H1 (cell line): ENCODE results near the gene BIN2. TPM values are rescaled to one million over a fixed set of nuclear protein-coding genes. Genes with fewer than 3 reads are reported as not detected.
"Not testable (repeated sequence)": the region's sequence is repeated elsewhere in the genome, so short reads cannot be mapped to it uniquely, and the experiment has no call there.

Experiments used
- CTCF ChIA-PET: fragments of 300-600 bp; sonication (Branson Sonifier 250); formaldehyde crosslinking; loops from one replicate; lab custom pipeline; 2021; ENCODE audit not compliant: partially characterized antibody; lab: Charles Lee
- POLR2A ChIA-PET: fragments of 300-600 bp; sonication (Branson Sonifier 250); formaldehyde crosslinking; loops from one replicate; lab custom pipeline; 2021; ENCODE audit warnings: inconsistent platforms; ENCODE audit not compliant: partially characterized antibody; lab: Charles Lee
- DNase-seq, 2 experiments: peaks; one replicate each; pipeline versions ENCODE4 v3.0.0 to v3.0.0-alpha.2; 2010 to 2022; ENCODE audit warnings: low spot score in 2 of 2, low read depth in 1 of 2, mixed read lengths in 1 of 2
- FAIRE-seq: peaks from 2 replicates; lab custom pipeline; 2011; peaks lifted over from hg19 to GRCh38; lab: Jason Lieb, UNC
- H2AFZ ChIP-seq: 2 replicates; pipeline ENCODE4 v1.8.1; 2012; ENCODE audit warnings: low read length, inconsistent platforms
- H2AK5ac ChIP-seq: 2 replicates; pipeline ENCODE4 v1.6.1; 2013; ENCODE audit warnings: low read depth, low read length
- H2BK120ac ChIP-seq: replicated peaks from 2 replicates; pipeline ENCODE3; 2013; ENCODE audit warnings: low read depth, low read length, inconsistent platforms
- H2BK12ac ChIP-seq: 2 replicates; pipeline ENCODE4 v1.6.1; 2013; ENCODE audit warnings: low read depth, low read length
- H2BK15ac ChIP-seq: 2 replicates; pipeline ENCODE4 v1.6.1; 2013; ENCODE audit warnings: low read length
- H2BK20ac ChIP-seq: 2 replicates; pipeline ENCODE4 v1.6.1; 2013; ENCODE audit warnings: low read length
- H2BK5ac ChIP-seq: 2 replicates; pipeline ENCODE4 v1.6.1; 2013; ENCODE audit warnings: low read depth, low read length
- H3K14ac ChIP-seq: 2 replicates; pipeline ENCODE4 v1.6.1; 2013; ENCODE audit warnings: inconsistent platforms; ENCODE audit not compliant: insufficient read length
- H3K18ac ChIP-seq: 2 replicates; pipeline ENCODE4 v1.6.1; 2013; ENCODE audit warnings: low read length; ENCODE audit errors: extremely low read depth
- H3K23ac ChIP-seq: 2 replicates; pipeline ENCODE4 v1.6.1; 2013; ENCODE audit warnings: inconsistent platforms; ENCODE audit not compliant: insufficient read length
- H3K23me2 ChIP-seq: 2 replicates; pipeline ENCODE4 v1.6.1; 2013; ENCODE audit warnings: low read depth, low read length
- H3K27ac ChIP-seq: 2 replicates; pipeline ENCODE4 v1.6.1; 2011; ENCODE audit warnings: low read depth, low read length, inconsistent platforms
- H3K27me3 ChIP-seq, 4 experiments: replicated peaks in 1 of 4; 1 replicate in 1 of 4; 2 replicates in 3 of 4; pipeline versions ENCODE4 v1.6.1 to v1.8.1; 2011 to 2013; ENCODE audit warnings: low read length in 3 of 4, mild to moderate bottlenecking in 3 of 4, inconsistent platforms in 2 of 4, mixed read lengths in 2 of 4, moderate library complexity in 1 of 4; ENCODE audit not compliant: control insufficient read depth in 3 of 4, insufficient read depth in 3 of 4; ENCODE audit errors: extremely low read depth in 1 of 4
- H3K36me3 ChIP-seq, 4 experiments: 2 replicates each; pipeline versions ENCODE4 v1.6.1 to v1.8.1; 2011 to 2013; ENCODE audit warnings: mild to moderate bottlenecking in 4 of 4, low read length in 3 of 4, moderate library complexity in 2 of 4, control low read depth in 1 of 4, inconsistent platforms in 1 of 4; ENCODE audit not compliant: insufficient read depth in 4 of 4, control insufficient read depth in 2 of 4
- H3K4ac ChIP-seq: replicated peaks from 2 replicates; pipeline ENCODE3; 2013; ENCODE audit warnings: low read length, low read depth, mixed read lengths, inconsistent platforms; ENCODE audit not compliant: insufficient read length
- H3K4me1 ChIP-seq, 4 experiments: replicated peaks in 1 of 4; 1 replicate in 1 of 4; 2 replicates in 3 of 4; pipeline versions ENCODE4 v1.6.1 to v1.8.1; 2011 to 2013; ENCODE audit warnings: low read length in 3 of 4, inconsistent platforms in 2 of 4, mixed read lengths in 1 of 4; ENCODE audit not compliant: insufficient read depth in 4 of 4, control insufficient read depth in 3 of 4
- H3K4me2 ChIP-seq, 2 experiments: 2 replicates each; pipeline versions ENCODE4 v1.6.1 to v1.8.1; 2011 to 2013; ENCODE audit warnings: low read depth in 2 of 2, low read length in 2 of 2, control low read depth in 1 of 2, inconsistent platforms in 1 of 2, mild to moderate bottlenecking in 1 of 2; ENCODE audit not compliant: insufficient read depth in 1 of 2
- H3K4me3 ChIP-seq, 4 experiments: fragments of 200-600, 300-600 bp in 1 of 4; sonication (generic), shearing (Covaris generic), sonication (Bioruptor Twin) in 1 of 4; 2 replicates each; pipeline versions ENCODE4 v1.5.1 to v1.8.1; 2011 to 2016; ENCODE audit warnings: low read length in 4 of 4, low read depth in 3 of 4, control low read depth in 2 of 4, inconsistent platforms in 2 of 4, mild to moderate bottlenecking in 2 of 4, mixed read lengths in 1 of 4, moderate library complexity in 1 of 4; ENCODE audit not compliant: insufficient read depth in 2 of 4; ENCODE audit errors: extremely low read depth in 1 of 4
- H3K56ac ChIP-seq: replicated peaks from 2 replicates; pipeline ENCODE3; 2013; ENCODE audit warnings: low read depth, mild to moderate bottlenecking, mixed read lengths, low read length, inconsistent platforms; ENCODE audit not compliant: insufficient read length
- H3K79me1 ChIP-seq: 2 replicates; pipeline ENCODE4 v1.6.1; 2013; ENCODE audit warnings: low read depth, low read length, control low read depth
- H3K79me2 ChIP-seq, 2 experiments: 2 replicates each; pipeline versions ENCODE4 v1.6.1 to v1.8.1; 2012 to 2013; ENCODE audit warnings: low read length in 2 of 2, mild to moderate bottlenecking in 2 of 2, inconsistent platforms in 1 of 2; ENCODE audit not compliant: insufficient read depth in 2 of 2, control insufficient read depth in 1 of 2
- H3K9ac ChIP-seq, 4 experiments: replicated peaks in 1 of 4; 1 replicate in 1 of 4; 2 replicates in 3 of 4; pipeline versions ENCODE4 v1.6.1 to v1.8.1; 2011 to 2013; ENCODE audit warnings: low read depth in 3 of 4, low read length in 3 of 4, control low read depth in 2 of 4, mild to moderate bottlenecking in 2 of 4, moderate library complexity in 2 of 4, inconsistent platforms in 1 of 4; ENCODE audit errors: extremely low read depth in 1 of 4
- H3K9me3 ChIP-seq, 2 experiments: 2 replicates each; pipeline versions ENCODE4 v1.6.1 to v1.8.1; 2012 to 2013; ENCODE audit warnings: mild to moderate bottlenecking in 2 of 2, moderate library complexity in 2 of 2, control low read depth in 1 of 2, inconsistent platforms in 1 of 2, low read depth in 1 of 2, low read length in 1 of 2, mixed read lengths in 1 of 2; ENCODE audit not compliant: insufficient read depth in 2 of 2
- H4K20me1 ChIP-seq, 2 experiments: replicated peaks in 1 of 2; 2 replicates each; pipeline versions ENCODE3 to v1.8.1; 2011 to 2013; ENCODE audit warnings: inconsistent platforms in 2 of 2, low read length in 2 of 2, mild to moderate bottlenecking in 1 of 2; ENCODE audit not compliant: insufficient read depth in 2 of 2, control insufficient read depth in 1 of 2
- H4K5ac ChIP-seq: 2 replicates; pipeline ENCODE4 v1.6.1; 2013; ENCODE audit warnings: low read length, low read depth, mixed read lengths, inconsistent platforms; ENCODE audit not compliant: insufficient read length
- H4K8ac ChIP-seq: 2 replicates; pipeline ENCODE4 v1.8.0; 2013; ENCODE audit warnings: mild to moderate bottlenecking, moderate library complexity, low read length, inconsistent platforms; ENCODE audit not compliant: insufficient read depth; ENCODE audit errors: extremely low read depth
- H4K91ac ChIP-seq: replicated peaks from 2 replicates; pipeline ENCODE3; 2013; ENCODE audit warnings: low read length, mixed read lengths, inconsistent platforms; ENCODE audit not compliant: insufficient read length
- RAD21 ChIP-seq, 2 experiments: IDR thresholded peaks in 1 of 2; conservative IDR thresholded peaks in 1 of 2; 2 replicates each; pipeline ENCODE4 v1.6.1; 2011; ENCODE audit warnings: low read depth in 2 of 2, low read length in 2 of 2, improper control_type of control experiment in 1 of 2, inconsistent platforms in 1 of 2, mild to moderate bottlenecking in 1 of 2, moderate library complexity in 1 of 2
- WGBS, 2 experiments: shearing (Covaris generic) in 1 of 2; methylation state at CpG; one replicate each; pipeline versions ENCODE4 v1.1.6 to v1.1.7; 2013 to 2015; ENCODE audit warnings: low lambda C conversion rate in 2 of 2, mixed read lengths in 2 of 2, inconsistent platforms in 1 of 2, low coverage in 1 of 2, missing lambda C conversion rate in 1 of 2; ENCODE audit not compliant: insufficient replicate concordance in 2 of 2, insufficient coverage in 1 of 2, insufficient read length in 1 of 2; ENCODE audit errors: extremely low coverage in 1 of 2, missing lambda C conversion rate in 1 of 2; 5-methylcytosine and 5-hydroxymethylcytosine counted together
- polyA plus RNA-seq, 7 experiments: library from polyadenylated mRNA; depleted of rRNA in 3 of 7; stranded (reverse) in 5 of 7; unstranded in 2 of 7; fragments of >200 nt in 5 of 7; fragments of 200-250 nt in 2 of 7; gene quantifications; 1 replicate in 5 of 7; 2 replicates in 1 of 7; 4 replicates in 1 of 7; pipeline versions ENCODE4 v1.2.1 to v1.2.3, GENCODE V29; 2011 to 2013; ENCODE audit warnings: missing spikeins in 2 of 7, mixed read lengths in 2 of 7
- total RNA-seq: library from RNA; stranded (reverse); fragmentation: NEBNext Ultra II Directional; extraction: Animal tissue kit (Norgen Biotek cat#: 25700); gene quantifications from 2 replicates; pipeline ENCODE4 v1.2.1, GENCODE V29; 2021

Gene BIN2
- total and polyA plus RNA-seq, 2 of the 8 experiments (the other 6 are each of a cell fraction or from before 2014, with no cell fraction given) = not detected

- not testable (repeated sequence) for H3K9ac ChIP-seq, H3K56ac ChIP-seq, H3K4ac ChIP-seq, FAIRE-seq, H3K14ac ChIP-seq, H3K36me3 ChIP-seq, H3K4me3 ChIP-seq, H3K18ac ChIP-seq, H3K27ac ChIP-seq, H4K20me1 ChIP-seq, H2BK120ac ChIP-seq, DNase-seq, H3K23me2 ChIP-seq, H2AK5ac ChIP-seq, H2BK5ac ChIP-seq, H3K4me1 ChIP-seq, H4K8ac ChIP-seq, H2BK15ac ChIP-seq, H4K5ac ChIP-seq, H3K79me2 ChIP-seq, H4K91ac ChIP-seq, H3K23ac ChIP-seq, H2BK20ac ChIP-seq, H3K79me1 ChIP-seq, H2BK12ac ChIP-seq, H3K9me3 ChIP-seq, H3K4me2 ChIP-seq, H3K27me3 ChIP-seq
- WGBS, 2 experiments = 97% methylated on average over 7 of the region's 9 CpGs; no CpG with 5 or more reads in 1 of the 2 experiments
- TF ChIP-seq RAD21 (IDR thresholded peaks at IDR 0.05 in 1 of 2, conservative IDR thresholded peaks at IDR 0.05 in 1 of 2; ENCODE audit: low read depth in 2 of 2, low read length in 2 of 2) = peak; percentile 9 to 15; a peak in 1 of 4 replicates
- POLR2A ChIA-PET = interaction anchor here (1.0 to 1.1 kb wide), 2 partner anchors 9 to 50 kb away, joined by 3 to 4 read pairs; no protein-coding TSS in a partner anchor
- CTCF ChIA-PET = interaction anchor here (0.9 to 6.2 kb wide), 5 partner anchors 9 to 49 kb away, joined by 3 to 33 read pairs (median 3); partner anchors contain the start of gene SMAGP
- peak overlapping the region; percentile 53; the same call in 1 of the 2 replicates for H2AFZ ChIP-seq
Measured at GRCh38 chr12:51291603-51292513, 32.1 kb downstream of the BIN2 start.
